ENCODE measurements around the gene WWOX. TPM values are rescaled to one million over a fixed set of nuclear protein-coding genes. Genes with fewer than 3 reads are reported as not detected.

The WWOX gene
- total RNA-seq, 1 experiment from 2014 or later, result 15.6 TPM

DNA sequence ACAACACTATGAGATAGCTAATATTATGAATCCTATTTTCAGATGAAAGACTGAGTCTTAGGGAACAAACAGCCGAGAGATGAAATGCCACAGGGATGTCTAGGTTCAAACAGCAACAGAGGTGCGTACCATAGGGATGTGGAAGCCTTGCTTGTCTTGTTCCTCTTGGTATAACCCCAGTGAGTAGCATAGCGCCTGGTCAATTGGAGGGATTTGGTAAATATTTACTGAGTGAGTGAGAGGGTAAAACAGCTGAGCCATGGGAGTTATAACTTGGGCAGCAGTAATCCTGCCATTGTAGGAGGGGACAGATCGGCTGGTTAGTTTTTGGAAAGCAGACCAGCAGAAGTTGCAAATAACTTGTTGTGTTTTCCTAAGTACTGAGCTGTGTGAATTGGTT, 80.2 kb downstream of the WWOX start:
- H3T11ph ChIP-seq (ENCODE audit: low read length), result no peak overlapping the region
- H3K23ac ChIP-seq (ENCODE audit: insufficient read length, low read depth, low read length), result no peak overlapping the region
- no peaks in the 10 kb centered on the region for H3K27me3 Mint-ChIP-seq (ENCODE audit: low read depth)
- no peaks in the 10 kb centered on the region; a peak in 1 of 4 replicates for H3K4me1 Mint-ChIP-seq
- no peaks in the 10 kb centered on the region for H3K79me2 ChIP-seq (ENCODE audit: insufficient read depth, low read length)
- no peak overlapping the region for H2BK12ac ChIP-seq (ENCODE audit: insufficient read length, low read depth, low read length)
- H2AFZ ChIP-seq (ENCODE audit: low read length), result no peak overlapping the region
- H3K79me1 ChIP-seq (ENCODE audit: insufficient read depth, low read depth, low read length, poor library complexity, severe bottlenecking), result no peaks in the 10 kb centered on the region
- H3K4me1 ChIP-seq (ENCODE audit: insufficient read depth, low read length), result no peaks in the 10 kb centered on the region; the same call in 1 of the 2 replicates
- H3K36me3 Mint-ChIP-seq (ENCODE audit: insufficient read depth in 1 of 3, low read depth in 3 of 3), result no peaks in the 10 kb centered on the region
- H3K56ac ChIP-seq (ENCODE audit: insufficient read length, low read depth, low read length), result no peak overlapping the region
- no peaks in the 10 kb centered on the region for H3K27me3 ChIP-seq (ENCODE audit: insufficient read depth, low read length)
- H4K8ac ChIP-seq (replicated peaks; ENCODE audit: insufficient read length, low read depth, low read length), result no peak overlapping the region
- H3K9ac ChIP-seq (ENCODE audit: extremely low read depth, insufficient read length, low read length), result no peak overlapping the region
- TF ChIP-seq, protein P1, sequence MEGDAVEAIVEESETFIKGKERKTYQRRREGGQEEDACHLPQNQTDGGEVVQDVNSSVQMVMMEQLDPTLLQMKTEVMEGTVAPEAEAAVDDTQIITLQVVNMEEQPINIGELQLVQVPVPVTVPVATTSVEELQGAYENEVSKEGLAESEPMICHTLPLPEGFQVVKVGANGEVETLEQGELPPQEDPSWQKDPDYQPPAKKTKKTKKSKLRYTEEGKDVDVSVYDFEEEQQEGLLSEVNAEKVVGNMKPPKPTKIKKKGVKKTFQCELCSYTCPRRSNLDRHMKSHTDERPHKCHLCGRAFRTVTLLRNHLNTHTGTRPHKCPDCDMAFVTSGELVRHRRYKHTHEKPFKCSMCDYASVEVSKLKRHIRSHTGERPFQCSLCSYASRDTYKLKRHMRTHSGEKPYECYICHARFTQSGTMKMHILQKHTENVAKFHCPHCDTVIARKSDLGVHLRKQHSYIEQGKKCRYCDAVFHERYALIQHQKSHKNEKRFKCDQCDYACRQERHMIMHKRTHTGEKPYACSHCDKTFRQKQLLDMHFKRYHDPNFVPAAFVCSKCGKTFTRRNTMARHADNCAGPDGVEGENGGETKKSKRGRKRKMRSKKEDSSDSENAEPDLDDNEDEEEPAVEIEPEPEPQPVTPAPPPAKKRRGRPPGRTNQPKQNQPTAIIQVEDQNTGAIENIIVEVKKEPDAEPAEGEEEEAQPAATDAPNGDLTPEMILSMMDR (conservative IDR thresholded peaks at IDR 0.05), result no peak
- WGBS (ENCODE audit: extremely low coverage, insufficient read length, low lambda C conversion rate), result no CpG with 5 or more reads among the region's 4 CpGs
- no peak overlapping the region for H2BK15ac ChIP-seq (ENCODE audit: low read depth, low read length)
- no peak overlapping the region for H4K5ac ChIP-seq (ENCODE audit: insufficient read length, low read depth, low read length)
- H3K18ac ChIP-seq (ENCODE audit: insufficient read length, low read depth, low read length), result no peak overlapping the region
- no peak overlapping the region for H2BK120ac ChIP-seq (ENCODE audit: low read depth, low read length, poor library complexity, severe bottlenecking)
- H3K27ac Mint-ChIP-seq, result no peak overlapping the region
- H3K4ac ChIP-seq (ENCODE audit: low read depth, low read length), result no peak overlapping the region
- no peak overlapping the region for H3K4me3 Mint-ChIP-seq
- H4K91ac ChIP-seq (ENCODE audit: insufficient read length, low read depth, low read length), result no peak overlapping the region
- H2BK5ac ChIP-seq (ENCODE audit: insufficient read length, low read length), result no peak overlapping the region
- H2BK20ac ChIP-seq (ENCODE audit: low read depth, low read length, poor library complexity, severe bottlenecking), result no peak overlapping the region
- H3K27ac ChIP-seq (ENCODE audit: insufficient read length, low read depth, low read length), result no peak overlapping the region
- H2AK5ac ChIP-seq (ENCODE audit: insufficient read length, low read length), result no peak overlapping the region
- DNase-seq, result no peak
- H4K20me1 ChIP-seq (ENCODE audit: control insufficient read depth, insufficient read depth, insufficient read length), result no peaks in the 10 kb centered on the region
- no peaks in the 10 kb centered on the region for H3K9me3 Mint-ChIP-seq
- no peaks in the 10 kb centered on the region for H3K9me3 ChIP-seq (ENCODE audit: control insufficient read depth, low read depth, low read length)
- no peak overlapping the region for H3K14ac ChIP-seq (ENCODE audit: insufficient read depth, low read length)
- no peaks in the 10 kb centered on the region for H3K23me2 ChIP-seq (ENCODE audit: insufficient read length, low read depth, low read length, poor library complexity, severe bottlenecking)
- H3K4me2 ChIP-seq (ENCODE audit: insufficient read depth, insufficient read length, low read length), result no peak overlapping the region
